PC-3 (cell line): Measurements from ENCODE around the gene MTMR6.

Source experiments
- EZH2 ChIP-seq: fragments of 300-600 bp; sonication (generic); IDR thresholded peaks from one replicate; pipeline ENCODE4 v1.6.1; 2017; ENCODE audit warnings: antibody characterized with exemption, mild to moderate bottlenecking, low read length; ENCODE audit not compliant: unreplicated experiment
- TF ChIP-seq, protein P1 (sequence below): fragments of 300-600 bp; sonication (generic); conservative IDR thresholded peaks from 2 replicates; pipeline ENCODE4 v1.5.1; 2017; ENCODE audit warnings: antibody characterized with exemption, low read depth, mild to moderate bottlenecking, low read length

DNA sequence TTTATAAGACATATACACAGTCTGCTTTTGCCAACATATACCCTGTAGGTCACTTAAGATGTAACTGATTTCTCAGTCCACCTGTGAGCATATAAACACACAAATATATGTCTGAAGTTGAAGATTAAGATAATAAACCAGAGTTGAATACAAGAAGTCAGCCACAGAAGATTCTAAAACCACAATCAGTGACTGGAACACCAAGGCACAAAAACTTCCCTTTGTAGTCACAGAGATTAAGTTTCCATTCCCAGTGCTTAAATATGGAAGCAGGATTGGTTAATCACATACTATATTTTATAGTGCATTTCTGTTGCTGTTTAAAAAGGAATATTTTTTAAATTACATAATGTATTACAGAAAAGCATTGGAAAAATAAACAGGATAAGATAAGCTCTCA is 39.9 kb downstream of the MTMR6 start:
- TF ChIP-seq, protein P1, sequence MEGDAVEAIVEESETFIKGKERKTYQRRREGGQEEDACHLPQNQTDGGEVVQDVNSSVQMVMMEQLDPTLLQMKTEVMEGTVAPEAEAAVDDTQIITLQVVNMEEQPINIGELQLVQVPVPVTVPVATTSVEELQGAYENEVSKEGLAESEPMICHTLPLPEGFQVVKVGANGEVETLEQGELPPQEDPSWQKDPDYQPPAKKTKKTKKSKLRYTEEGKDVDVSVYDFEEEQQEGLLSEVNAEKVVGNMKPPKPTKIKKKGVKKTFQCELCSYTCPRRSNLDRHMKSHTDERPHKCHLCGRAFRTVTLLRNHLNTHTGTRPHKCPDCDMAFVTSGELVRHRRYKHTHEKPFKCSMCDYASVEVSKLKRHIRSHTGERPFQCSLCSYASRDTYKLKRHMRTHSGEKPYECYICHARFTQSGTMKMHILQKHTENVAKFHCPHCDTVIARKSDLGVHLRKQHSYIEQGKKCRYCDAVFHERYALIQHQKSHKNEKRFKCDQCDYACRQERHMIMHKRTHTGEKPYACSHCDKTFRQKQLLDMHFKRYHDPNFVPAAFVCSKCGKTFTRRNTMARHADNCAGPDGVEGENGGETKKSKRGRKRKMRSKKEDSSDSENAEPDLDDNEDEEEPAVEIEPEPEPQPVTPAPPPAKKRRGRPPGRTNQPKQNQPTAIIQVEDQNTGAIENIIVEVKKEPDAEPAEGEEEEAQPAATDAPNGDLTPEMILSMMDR, result no peak
- no peak for TF ChIP-seq EZH2
